ENCODE measurements around the gene CEACAM19. TPM values are rescaled to one million over a fixed set of nuclear protein-coding genes. Genes with fewer than 3 reads are reported as not detected.

CEACAM19 gene
- total and polyA plus RNA-seq, 8 donors, result 0.58 to 17.0 (median 2.8) TPM

DNA sequence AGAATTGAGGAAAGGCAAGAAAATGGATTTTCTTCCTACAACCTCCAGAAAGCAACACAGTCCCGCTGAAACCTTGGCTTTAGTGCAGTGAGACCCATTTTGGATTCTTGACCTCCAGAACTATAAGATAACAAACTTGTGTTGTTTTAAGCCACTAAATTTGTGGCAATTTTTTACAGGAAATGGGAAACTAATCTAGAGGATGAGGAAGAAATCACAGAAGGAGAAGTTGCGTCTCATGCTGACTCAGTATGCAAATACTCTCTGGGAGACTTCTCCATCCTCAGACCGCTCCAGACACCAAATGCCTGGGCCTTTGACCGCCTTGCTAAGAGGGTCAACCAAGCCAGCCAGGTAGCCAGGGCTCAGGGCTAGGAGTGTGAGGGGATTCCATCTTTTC lies 14.6 kb downstream of the CEACAM19 start:
- 56 to 70% (median 64%) methylated on average over 4 of the region's 4 CpGs for WGBS, 5 donors
- TF ChIP-seq POLR2AphosphoS5 (IDR thresholded peaks at IDR 0.05), result no peak
- TF ChIP-seq EP300 (IDR thresholded peaks at IDR 0.05), result no peak
- no peak for TF ChIP-seq POLR2A (IDR thresholded peaks at IDR 0.05)
- TF ChIP-seq, protein P1, sequence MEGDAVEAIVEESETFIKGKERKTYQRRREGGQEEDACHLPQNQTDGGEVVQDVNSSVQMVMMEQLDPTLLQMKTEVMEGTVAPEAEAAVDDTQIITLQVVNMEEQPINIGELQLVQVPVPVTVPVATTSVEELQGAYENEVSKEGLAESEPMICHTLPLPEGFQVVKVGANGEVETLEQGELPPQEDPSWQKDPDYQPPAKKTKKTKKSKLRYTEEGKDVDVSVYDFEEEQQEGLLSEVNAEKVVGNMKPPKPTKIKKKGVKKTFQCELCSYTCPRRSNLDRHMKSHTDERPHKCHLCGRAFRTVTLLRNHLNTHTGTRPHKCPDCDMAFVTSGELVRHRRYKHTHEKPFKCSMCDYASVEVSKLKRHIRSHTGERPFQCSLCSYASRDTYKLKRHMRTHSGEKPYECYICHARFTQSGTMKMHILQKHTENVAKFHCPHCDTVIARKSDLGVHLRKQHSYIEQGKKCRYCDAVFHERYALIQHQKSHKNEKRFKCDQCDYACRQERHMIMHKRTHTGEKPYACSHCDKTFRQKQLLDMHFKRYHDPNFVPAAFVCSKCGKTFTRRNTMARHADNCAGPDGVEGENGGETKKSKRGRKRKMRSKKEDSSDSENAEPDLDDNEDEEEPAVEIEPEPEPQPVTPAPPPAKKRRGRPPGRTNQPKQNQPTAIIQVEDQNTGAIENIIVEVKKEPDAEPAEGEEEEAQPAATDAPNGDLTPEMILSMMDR (IDR thresholded peaks at IDR 0.05), result no peak
- intact Hi-C loops (cut with DNase I; ENCODE audit: low total_unique reads), result no loop called here
- Histone ChIP-seq H3K27ac (peak overlapping the region in 2 of 5 donors; percentile 43 to 65), H3K4me3 (no peak overlapping the region), H3K36me3 (peaks cover 0 to 18% (median 3%) of the 10 kb centered on the region in 4 donors), H3K9me3 (no peaks in the 10 kb centered on the region), H3K27me3 (no peaks in the 10 kb centered on the region), H3K4me1 (peaks cover 6 to 34% (median 16%) of the 10 kb centered on the region in 4 donors)
- DNase-seq, result no peak

DNA sequence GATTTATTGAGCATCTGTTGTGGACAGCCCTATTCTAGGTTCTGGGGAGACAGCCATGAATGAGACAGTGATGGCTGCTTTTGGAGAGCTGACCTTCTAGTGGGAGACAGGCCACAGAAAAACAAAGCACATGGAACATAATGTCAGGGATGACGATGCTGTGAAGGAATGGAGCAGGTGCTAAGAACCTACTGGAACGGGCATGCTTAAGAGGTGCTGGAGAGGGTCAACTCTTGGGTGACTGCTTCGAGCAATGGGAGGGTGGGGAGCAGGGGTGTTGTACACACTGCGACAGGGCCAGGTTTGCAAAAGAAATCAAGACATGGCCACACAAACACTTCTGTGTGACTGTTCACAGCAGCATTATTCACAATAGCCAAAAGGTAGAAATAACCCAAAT lies 15.6 kb downstream of the CEACAM19 start:
- intact Hi-C loops (cut with DNase I; ENCODE audit: low total_unique reads), result no loop called here
- no peaks in the 10 kb centered on the region for H3K27me3 ChIP-seq
- 69 to 78% (median 73%) methylated on average over 4 of the region's 4 CpGs for WGBS, 5 donors

DNA sequence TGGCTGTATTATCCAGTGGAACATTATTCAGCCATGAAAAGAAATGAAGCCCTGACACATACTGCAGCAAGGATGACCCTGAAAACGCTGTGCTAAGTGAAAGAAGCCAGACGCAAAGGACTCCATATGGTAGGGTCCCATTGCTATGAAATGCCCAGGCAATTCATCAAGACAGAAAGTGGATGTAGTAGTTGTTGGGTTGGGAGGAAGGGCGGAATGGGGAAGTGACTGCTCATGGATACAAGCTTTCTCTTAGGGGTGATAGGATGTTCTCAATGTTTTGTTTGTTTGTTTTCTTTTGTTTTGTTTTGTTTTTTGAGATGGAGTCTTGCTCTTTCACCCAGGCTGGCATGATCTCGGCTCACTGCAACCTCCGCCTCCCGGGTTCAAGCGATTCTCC lies 16.6 kb downstream of the CEACAM19 start:
- no peaks in the 10 kb centered on the region for H3K9me3 ChIP-seq
- no peaks in the 10 kb centered on the region for H3K27me3 ChIP-seq
- H3K36me3 ChIP-seq, result peaks cover 0 to 10% (median 3%) of the 10 kb centered on the region in 4 donors
- DNase-seq, result no peak
- peaks cover 16 to 52% (median 32%) of the 10 kb centered on the region in 4 donors for H3K4me1 ChIP-seq
- intact Hi-C loops (cut with DNase I; ENCODE audit: low total_unique reads), result no loop called here
- H3K27ac ChIP-seq, result no peak overlapping the region
- TF ChIP-seq, protein P1 (IDR thresholded peaks at IDR 0.05), result no peak
- no peak for TF ChIP-seq POLR2A (IDR thresholded peaks at IDR 0.05)
- TF ChIP-seq POLR2AphosphoS5 (IDR thresholded peaks at IDR 0.05), result no peak
- no peak for TF ChIP-seq EP300 (IDR thresholded peaks at IDR 0.05)
- no peak overlapping the region for H3K4me3 ChIP-seq
- WGBS, 5 donors, result 84 to 95% (median 91%) methylated on average over 7 of the region's 7 CpGs

More for the DNA sequence above, 15.6 kb downstream of the CEACAM19 start:
- Histone ChIP-seq H3K4me1 (peaks cover 9 to 42% (median 24%) of the 10 kb centered on the region in 4 donors), H3K27ac (no peak overlapping the region), H3K9me3 (no peaks in the 10 kb centered on the region), H3K4me3 (no peak overlapping the region), H3K36me3 (peaks cover 0 to 14% (median 3%) of the 10 kb centered on the region in 4 donors)
- no peak for DNase-seq
- TF ChIP-seq POLR2A (IDR thresholded peaks at IDR 0.05) (no peak), EP300 (IDR thresholded peaks at IDR 0.05) (no peak), POLR2AphosphoS5 (IDR thresholded peaks at IDR 0.05) (no peak)
- TF ChIP-seq, protein P1 (IDR thresholded peaks at IDR 0.05), result no peak

DNA sequence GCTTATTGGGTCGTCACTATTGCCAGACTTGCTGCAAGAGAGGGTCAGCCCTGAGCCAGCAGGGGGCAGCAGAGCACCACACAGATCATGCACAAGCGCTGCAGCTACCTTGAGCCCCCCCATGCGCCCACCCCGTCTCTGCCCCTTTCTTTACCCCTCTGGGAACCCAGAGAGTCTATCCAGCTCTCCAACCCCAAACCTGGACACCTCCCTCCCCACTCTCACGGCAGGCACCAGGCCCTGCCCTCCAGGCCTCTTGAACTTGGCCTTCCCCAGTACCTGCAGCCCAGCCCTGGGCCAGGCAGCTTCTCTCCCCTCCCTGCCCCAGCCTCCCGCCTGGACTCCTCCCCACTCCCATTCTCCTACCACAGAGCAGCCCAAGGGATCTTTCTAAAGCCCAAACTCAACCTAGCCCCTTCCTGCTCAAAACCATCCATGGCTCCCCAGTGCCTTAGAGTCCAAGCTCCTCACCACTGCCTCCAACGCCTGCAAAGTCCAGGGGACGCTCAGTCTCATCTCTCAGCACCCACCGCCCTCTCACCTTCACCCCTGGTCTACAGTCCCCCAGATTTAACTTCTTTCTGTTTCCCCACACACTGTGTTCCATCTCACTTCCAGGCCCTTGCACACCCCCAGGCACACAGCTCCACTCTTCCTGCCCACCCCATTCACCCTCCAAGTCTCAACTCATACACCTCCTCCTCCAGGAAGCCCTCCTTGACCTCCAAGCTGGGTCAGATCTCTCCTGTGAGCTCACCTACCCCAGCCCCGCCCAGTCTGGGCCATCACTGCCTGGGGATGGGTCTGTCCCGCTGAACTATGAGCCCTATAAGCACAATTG lies 18.2 kb downstream of the CEACAM19 start:
- peak; percentile 76 to 92 for DNase-seq
- Histone ChIP-seq H3K36me3 (no peaks in the 10 kb centered on the region), H3K9me3 (no peaks in the 10 kb centered on the region), H3K27ac (peak overlapping the region in 3 of 5 donors; percentile 20 to 42 (median 21)), H3K27me3 (no peaks in the 10 kb centered on the region), H3K4me3 (no peak overlapping the region), H3K4me1 (peaks cover 16 to 58% (median 35%) of the 10 kb centered on the region in 4 donors)
- TF ChIP-seq, protein P1 (IDR thresholded peaks at IDR 0.05), result peak in 5 of 7 experiments; percentile 84 to 94 (median 89)
- TF ChIP-seq EP300 (IDR thresholded peaks at IDR 0.05), result no peak
- TF ChIP-seq POLR2A (IDR thresholded peaks at IDR 0.05), result no peak
- peak in 1 of 3 donors; percentile 27 for TF ChIP-seq POLR2AphosphoS5 (IDR thresholded peaks at IDR 0.05)
- intact Hi-C loops (cut with DNase I; ENCODE audit: low total_unique reads), result no loop called here
- WGBS, 5 donors, result 40 to 50% (median 42%) methylated on average over 9 to 11 of the region's 11 CpGs
